Neural progenitor cell (in vitro differentiated cells): Measurements from ENCODE around the gene GRIN3B. TPM values are rescaled to one million over a fixed set of nuclear protein-coding genes. Genes with fewer than 3 reads are reported as not detected.

Experiments
- DNase-seq: peaks from one replicate; pipeline ENCODE4 v3.0.0-alpha.2; 2016; ENCODE audit warnings: low spot score
- H2AFZ ChIP-seq: fragments of 200-600 bp; sonication (generic); replicated peaks from 2 replicates; pipeline ENCODE4 v1.6.1; 2016; ENCODE audit warnings: antibody characterized with exemption
- H3F3A ChIP-seq: fragments of 200-600 bp; sonication (generic); 2 replicates; pipeline ENCODE4 v1.6.1; 2016; ENCODE audit warnings: antibody characterized with exemption, low read depth
- H3K27ac ChIP-seq: fragments of 200-600 bp; sonication (generic); 2 replicates; pipeline ENCODE4 v1.5.1; 2016; ENCODE audit warnings: mild to moderate bottlenecking
- H3K27me3 ChIP-seq: fragments of 200-600 bp; sonication (generic); 2 replicates; pipeline ENCODE4 v1.6.1; 2016; ENCODE audit warnings: mild to moderate bottlenecking, moderate library complexity
- H3K36me3 ChIP-seq: fragments of 200-600 bp; sonication (generic); 2 replicates; pipeline ENCODE4 v1.5.1; 2016
- H3K4me1 ChIP-seq: fragments of 200-600 bp; sonication (generic); 2 replicates; pipeline ENCODE4 v1.6.1; 2016; ENCODE audit warnings: mixed run types
- H3K4me2 ChIP-seq: fragments of 200-600 bp; sonication (generic); 2 replicates; pipeline ENCODE4 v1.6.1; 2016
- H3K4me3 ChIP-seq: fragments of 200-600 bp; sonication (generic); 2 replicates; pipeline ENCODE4 v1.5.1; 2016
- H3K79me2 ChIP-seq: fragments of 200-600 bp; sonication (generic); 2 replicates; pipeline ENCODE4 v1.6.1; 2016; ENCODE audit warnings: low read depth
- H3K9ac ChIP-seq: fragments of 200-600 bp; sonication (generic); 2 replicates; pipeline ENCODE4 v1.6.1; 2016
- H3K9me3 ChIP-seq: fragments of 200-600 bp; sonication (generic); 2 replicates; pipeline ENCODE4 v1.5.1; 2016; ENCODE audit warnings: low read depth
- H4K20me1 ChIP-seq: fragments of 200-600 bp; sonication (generic); 2 replicates; pipeline ENCODE4 v1.6.1; 2016; ENCODE audit warnings: low read depth
- H3K27ac Mint-ChIP-seq: 3 replicates; pipeline ENCODE4 v1.8.0; 2021; ENCODE audit warnings: mixed read lengths
- H3K27me3 Mint-ChIP-seq: 2 replicates; pipeline ENCODE4 v1.8.0; 2022; ENCODE audit warnings: low read depth, mild to moderate bottlenecking, inconsistent platforms, moderate library complexity, mixed read lengths; ENCODE audit not compliant: insufficient read depth
- H3K36me3 Mint-ChIP-seq: 3 replicates; pipeline ENCODE4 v1.8.0; 2021; ENCODE audit warnings: mixed read lengths
- H3K4me1 Mint-ChIP-seq: 3 replicates; pipeline ENCODE4 v1.8.0; 2021; ENCODE audit warnings: mixed read lengths
- H3K4me3 Mint-ChIP-seq: 3 replicates; pipeline ENCODE4 v1.8.0; 2021; ENCODE audit warnings: mild to moderate bottlenecking, moderate library complexity, mixed read lengths
- H3K9me3 Mint-ChIP-seq: 3 replicates; pipeline ENCODE4 v1.8.0; 2020; ENCODE audit warnings: mixed read lengths
- EZH2 ChIP-seq: fragments of 200-600 bp; sonication (generic); IDR thresholded peaks from 2 replicates; pipeline ENCODE4 v1.6.1; 2017; ENCODE audit warnings: antibody characterized with exemption, mild to moderate bottlenecking, moderate library complexity
- EZH2phosphoT487 ChIP-seq: fragments of 200-600 bp; sonication (generic); IDR thresholded peaks from 2 replicates; pipeline ENCODE4 v1.6.1; 2017; ENCODE audit warnings: antibody characterized with exemption
- total RNA-seq: library from RNA; depleted of rRNA; stranded (reverse); fragments of >200 nt; gene quantifications from 2 replicates; pipeline ENCODE4 v1.2.3, GENCODE V29; 2015; ENCODE audit warnings: low replicate concordance
- TF ChIP-seq, protein P1 (sequence below): fragments of 200-600 bp; sonication (generic); IDR thresholded peaks from 2 replicates; pipeline ENCODE4 v1.5.1; 2017; ENCODE audit warnings: antibody characterized with exemption, mild to moderate bottlenecking

Gene GRIN3B
- total RNA-seq, 1 donor from 2014 or later: 5.9 TPM

DNA sequence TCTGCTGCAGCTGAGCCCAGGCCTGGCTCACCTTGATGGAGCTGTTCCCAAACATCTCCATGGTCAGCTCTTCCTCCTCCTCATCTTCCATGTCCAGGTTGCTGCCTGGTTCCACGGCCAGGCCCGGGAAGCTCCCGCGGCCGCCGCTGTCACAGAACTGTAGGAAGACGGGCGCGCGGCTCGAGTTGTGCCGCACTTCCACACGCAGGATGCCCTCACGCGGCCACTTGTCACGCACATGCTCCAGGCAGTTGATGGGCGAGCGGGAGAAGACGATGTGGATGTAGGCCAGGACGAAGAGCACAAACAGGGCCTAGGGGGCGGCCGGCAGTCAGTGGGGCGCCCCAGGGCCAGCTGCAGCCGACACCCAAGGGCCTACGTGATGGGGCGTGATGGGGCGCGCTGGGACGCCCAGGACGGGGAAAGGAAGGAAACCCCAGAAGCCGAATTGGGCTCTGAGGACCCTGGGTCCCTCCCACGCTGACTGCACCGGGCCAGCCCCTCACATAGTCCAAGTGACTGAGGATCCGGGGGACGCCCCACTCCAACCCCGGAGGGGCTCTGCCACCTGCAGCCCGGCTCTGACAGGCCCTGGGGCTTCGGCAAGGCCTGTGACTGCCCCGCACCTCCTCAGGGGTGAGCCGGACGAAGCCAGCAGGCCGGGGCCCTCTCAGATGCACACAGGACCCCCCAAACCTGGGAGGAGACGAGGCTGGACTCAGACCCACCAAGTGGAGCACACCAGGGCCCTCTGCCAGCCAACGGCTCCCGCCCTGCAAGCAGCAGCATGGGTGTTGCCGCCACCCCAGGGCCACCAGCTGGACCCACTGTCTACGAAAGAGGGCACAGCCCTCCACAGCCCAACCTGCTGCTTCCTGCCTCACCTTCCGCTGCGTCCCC lies 14.2 kb downstream of the GRIN3B start:
- no peak overlapping the region for H3K4me3 Mint-ChIP-seq
- H3K36me3 Mint-ChIP-seq: no peaks in the 10 kb centered on the region
- Histone ChIP-seq H4K20me1 (peaks cover 55% of the 10 kb centered on the region), H3F3A (no peaks in the 10 kb centered on the region), H3K4me1 (peaks cover 14% of the 10 kb centered on the region), H3K79me2 (peaks cover 53% of the 10 kb centered on the region), H3K9me3 (no peaks in the 10 kb centered on the region), H3K27ac (no peak overlapping the region), H3K4me2 (no peak overlapping the region), H3K4me3 (no peak overlapping the region), H3K9ac (no peak overlapping the region), H3K36me3 (no peaks in the 10 kb centered on the region), H3K27me3 (no peaks in the 10 kb centered on the region), H2AFZ (no peak overlapping the region)
- peaks cover 27% of the 10 kb centered on the region for H3K4me1 Mint-ChIP-seq
- no peaks in the 10 kb centered on the region for H3K27me3 Mint-ChIP-seq
- TF ChIP-seq EZH2 (no peak), EZH2phosphoT487 (no peak)
- TF ChIP-seq, protein P1, sequence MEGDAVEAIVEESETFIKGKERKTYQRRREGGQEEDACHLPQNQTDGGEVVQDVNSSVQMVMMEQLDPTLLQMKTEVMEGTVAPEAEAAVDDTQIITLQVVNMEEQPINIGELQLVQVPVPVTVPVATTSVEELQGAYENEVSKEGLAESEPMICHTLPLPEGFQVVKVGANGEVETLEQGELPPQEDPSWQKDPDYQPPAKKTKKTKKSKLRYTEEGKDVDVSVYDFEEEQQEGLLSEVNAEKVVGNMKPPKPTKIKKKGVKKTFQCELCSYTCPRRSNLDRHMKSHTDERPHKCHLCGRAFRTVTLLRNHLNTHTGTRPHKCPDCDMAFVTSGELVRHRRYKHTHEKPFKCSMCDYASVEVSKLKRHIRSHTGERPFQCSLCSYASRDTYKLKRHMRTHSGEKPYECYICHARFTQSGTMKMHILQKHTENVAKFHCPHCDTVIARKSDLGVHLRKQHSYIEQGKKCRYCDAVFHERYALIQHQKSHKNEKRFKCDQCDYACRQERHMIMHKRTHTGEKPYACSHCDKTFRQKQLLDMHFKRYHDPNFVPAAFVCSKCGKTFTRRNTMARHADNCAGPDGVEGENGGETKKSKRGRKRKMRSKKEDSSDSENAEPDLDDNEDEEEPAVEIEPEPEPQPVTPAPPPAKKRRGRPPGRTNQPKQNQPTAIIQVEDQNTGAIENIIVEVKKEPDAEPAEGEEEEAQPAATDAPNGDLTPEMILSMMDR: no peak
- DNase-seq: no peak
- H3K27ac Mint-ChIP-seq: no peak overlapping the region
- no peaks in the 10 kb centered on the region for H3K9me3 Mint-ChIP-seq

DNA sequence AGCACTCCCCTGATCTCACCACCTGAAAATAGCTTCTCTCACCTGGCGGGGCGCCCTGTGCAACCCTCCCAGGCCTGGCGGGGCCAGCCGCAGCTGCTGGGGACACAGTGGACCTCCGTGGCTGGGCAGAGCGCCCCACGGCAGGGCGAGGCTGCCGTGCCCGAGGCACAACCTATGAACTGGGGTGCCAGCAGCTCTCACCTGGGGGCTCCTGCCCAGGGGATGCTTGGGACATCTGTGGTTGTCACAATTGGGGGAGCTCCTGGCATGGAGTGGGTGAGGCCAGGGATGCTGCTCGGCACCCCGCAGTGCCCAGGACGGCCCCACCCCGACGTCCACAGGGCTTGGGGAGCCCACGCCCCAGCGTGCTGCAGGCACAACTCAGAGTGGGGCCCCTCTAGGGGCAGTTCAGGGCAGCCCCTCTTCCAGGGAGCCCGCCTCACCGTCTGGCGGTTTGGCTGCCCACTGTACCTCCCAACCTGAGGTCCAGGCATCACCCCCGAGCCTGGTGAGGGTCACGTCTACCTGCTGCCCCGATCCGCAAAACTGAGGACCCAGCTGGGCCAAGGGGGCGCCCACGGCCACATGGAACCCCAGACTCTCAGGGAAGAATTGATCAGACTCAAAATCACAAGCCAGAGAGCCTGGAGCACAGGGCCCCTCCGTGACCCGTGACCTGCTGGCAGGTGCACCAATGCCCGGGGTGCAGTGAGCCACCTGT lies 15.0 kb downstream of the GRIN3B start:
- peaks cover 21% of the 10 kb centered on the region for H3K4me1 ChIP-seq
- DNase-seq: no peak
- H3K36me3 Mint-ChIP-seq: no peaks in the 10 kb centered on the region
- no peaks in the 10 kb centered on the region for H3K36me3 ChIP-seq
- no peak overlapping the region for H3K4me3 Mint-ChIP-seq
- H3K9me3 ChIP-seq: no peaks in the 10 kb centered on the region
- H3F3A ChIP-seq: peaks cover 4% of the 10 kb centered on the region
- no peak overlapping the region for H3K27ac Mint-ChIP-seq
- peaks cover 61% of the 10 kb centered on the region for H3K79me2 ChIP-seq
- no peak overlapping the region for H3K4me3 ChIP-seq
- H3K27me3 ChIP-seq: no peaks in the 10 kb centered on the region
- H3K27me3 Mint-ChIP-seq: no peaks in the 10 kb centered on the region
- peaks cover 63% of the 10 kb centered on the region for H4K20me1 ChIP-seq
- TF ChIP-seq EZH2phosphoT487 (no peak), EZH2 (no peak)
- TF ChIP-seq, protein P1: no peak
- H3K9ac ChIP-seq: no peak overlapping the region
- H3K9me3 Mint-ChIP-seq: no peaks in the 10 kb centered on the region
- peak overlapping the region; percentile 55 for H3K4me2 ChIP-seq
- H2AFZ ChIP-seq: no peak overlapping the region
- peaks cover 33% of the 10 kb centered on the region for H3K4me1 Mint-ChIP-seq
- H3K27ac ChIP-seq: no peak overlapping the region

DNA sequence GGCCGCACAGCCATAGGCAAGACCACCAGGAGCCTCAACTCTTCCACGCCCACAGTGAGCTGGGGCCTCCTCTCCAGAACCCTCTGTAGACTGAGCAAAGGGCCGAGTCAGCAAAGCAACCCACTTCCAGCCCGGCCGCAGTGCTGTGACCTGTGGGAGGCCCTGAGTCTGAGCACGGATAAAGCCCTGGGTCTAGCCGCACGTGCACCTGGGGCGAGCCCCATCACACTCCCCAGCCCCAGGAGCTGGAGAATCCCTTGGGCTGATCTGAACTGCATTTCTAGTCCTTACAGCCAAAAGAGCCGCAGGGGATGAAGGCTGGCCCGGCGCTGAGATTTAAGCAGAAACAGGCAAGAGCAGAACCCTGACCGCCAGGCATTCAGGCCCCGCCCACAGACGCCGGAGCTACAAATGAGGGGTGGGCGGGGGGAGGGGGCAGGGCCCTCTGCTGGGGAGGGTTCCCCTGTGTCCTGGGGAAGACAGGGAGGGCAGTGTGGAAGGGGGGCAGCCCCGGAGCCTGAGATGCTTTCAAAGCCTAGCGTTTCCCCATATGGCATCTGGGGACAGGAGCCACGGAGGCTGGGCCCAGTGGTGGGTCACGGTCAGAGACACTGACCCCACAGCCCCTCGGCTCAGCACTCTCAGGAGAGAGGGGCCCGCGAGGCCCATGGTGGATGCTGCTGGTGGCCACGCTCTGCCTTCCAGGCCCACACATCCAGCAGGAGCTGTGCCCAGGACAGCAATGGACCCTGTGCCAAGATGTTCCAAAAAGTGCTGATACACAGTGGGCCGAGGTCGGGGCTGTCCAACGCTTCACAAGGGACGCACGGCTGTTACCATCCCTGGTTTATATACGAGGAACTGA lies 15.8 kb downstream of the GRIN3B start:
- no peaks in the 10 kb centered on the region for H3K36me3 Mint-ChIP-seq
- peak overlapping the region; percentile 46 for H3K4me3 Mint-ChIP-seq
- Histone ChIP-seq H3K9ac (peak overlapping the region; percentile 19), H3K4me3 (no peak overlapping the region), H3K27ac (no peak overlapping the region), H3K79me2 (peaks cover 67% of the 10 kb centered on the region), H3K27me3 (no peaks in the 10 kb centered on the region), H3K36me3 (no peaks in the 10 kb centered on the region), H3K4me2 (peak overlapping the region; percentile 55), H2AFZ (no peak overlapping the region), H4K20me1 (peaks cover 67% of the 10 kb centered on the region), H3K4me1 (peaks cover 21% of the 10 kb centered on the region), H3F3A (peaks cover 4% of the 10 kb centered on the region), H3K9me3 (no peaks in the 10 kb centered on the region)
- H3K9me3 Mint-ChIP-seq: no peaks in the 10 kb centered on the region
- peaks cover 33% of the 10 kb centered on the region for H3K4me1 Mint-ChIP-seq
- DNase-seq: peak; percentile 42
- H3K27me3 Mint-ChIP-seq: no peaks in the 10 kb centered on the region
- no peak for TF ChIP-seq EZH2
- TF ChIP-seq EZH2phosphoT487: no peak
- TF ChIP-seq, protein P1: no peak
- H3K27ac Mint-ChIP-seq: no peak overlapping the region
